G401 (cell line): Measurements from ENCODE around the gene S100A4. TPM values are rescaled to one million over a fixed set of nuclear protein-coding genes. Genes with fewer than 3 reads are reported as not detected.
A peak's percentile ranks its signal among the peaks of the same experiment; 100 is the strongest.
"Not testable (repeated sequence)": the region's sequence is repeated elsewhere in the genome, so short reads cannot be mapped to it uniquely, and the experiment has no call there.

Experiments
- DNase-seq: peaks from one replicate; pipeline ENCODE4 v3.0.0-alpha.2; 2015; ENCODE audit warnings: low spot score
- in situ Hi-C: cut with HindIII; loops from 2 replicates; pipeline ENCODE4 v1.10.0; 2016; ENCODE audit warnings: low sequenced_read_pairs, mixed read lengths
- total RNA-seq: library from RNA; depleted of rRNA; stranded (reverse); fragments of >200 nt; shearing (Covaris generic); gene quantifications from 2 replicates; pipeline ENCODE4 v1.2.3, GENCODE V29; 2014

The S100A4 gene
- total RNA-seq, 1 experiment from 2014 or later = 452 TPM

DNA sequence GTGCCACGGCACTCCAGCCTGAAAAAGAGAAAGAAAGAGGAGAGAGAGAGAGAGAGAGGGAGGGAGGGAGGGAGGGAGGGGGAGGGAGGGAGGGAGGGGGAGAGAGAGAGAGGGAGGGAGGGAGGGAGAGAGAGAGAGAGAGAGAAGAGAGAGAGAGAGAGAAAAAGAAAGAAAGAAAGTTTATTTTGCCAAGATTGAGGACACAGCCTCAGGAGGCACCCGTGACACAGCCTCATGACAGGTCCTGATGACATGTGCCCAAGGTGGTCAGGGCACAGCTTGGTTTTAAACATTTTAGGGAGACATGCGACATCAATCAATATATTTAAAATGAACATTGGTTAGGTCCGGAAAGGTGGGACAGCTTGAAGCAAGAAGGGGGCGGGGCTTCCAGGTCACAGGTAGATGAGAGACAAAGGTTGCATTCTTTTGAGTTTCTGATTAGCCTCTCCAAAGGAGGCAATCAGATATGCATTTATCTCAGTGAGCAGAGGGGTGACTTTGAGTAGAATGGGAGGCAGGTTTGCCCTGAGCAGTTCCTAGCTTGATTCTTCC is 25.4 kb downstream of the S100A4 start:
- in situ Hi-C loops, DNase-seq: not testable (repeated sequence)

GRCh38 chr1:153519242-153519641 is 26.4 kb downstream of the S100A4 start:
- in situ Hi-C loops = no loop called here
- no peak for DNase-seq

- DNase-seq = no peak
- in situ Hi-C loops = no loop called here
Observed at GRCh38 chr1:153515504-153516394, 29.9 kb downstream of the S100A4 start.

GRCh38 chr1:153513666-153514065 is 31.9 kb downstream of the S100A4 start:
- in situ Hi-C loops = no loop called here
- no peak for DNase-seq

GRCh38 chr1:153513023-153513422 is 32.6 kb downstream of the S100A4 start:
- DNase-seq = no peak
- in situ Hi-C loops = no loop called here

DNA sequence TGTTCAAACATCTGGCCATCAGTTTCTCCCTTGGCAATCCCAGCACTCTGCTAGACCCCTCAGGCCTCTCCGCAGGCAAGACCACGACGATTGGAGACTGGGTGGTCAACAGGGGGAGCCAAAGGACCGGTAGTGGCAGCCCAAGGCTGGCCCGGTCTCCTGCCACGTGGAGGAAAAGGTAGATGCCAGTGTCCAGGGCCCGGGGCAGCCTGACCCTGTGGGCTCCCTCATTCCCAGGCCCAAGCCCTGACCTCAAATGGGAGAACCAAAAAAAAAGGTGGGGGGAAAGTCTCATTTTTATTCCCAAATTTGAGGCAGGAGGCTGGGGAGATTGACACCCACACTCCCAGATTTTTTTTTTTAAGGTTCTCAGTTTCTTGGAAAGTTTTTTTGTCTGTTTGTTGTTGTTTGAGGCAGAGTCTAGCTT is 34.6 kb downstream of the S100A4 start:
- peak; percentile 82 for DNase-seq
- in situ Hi-C loops = no loop called here

- in situ Hi-C loops = no loop called here
- DNase-seq = no peak
Observed at GRCh38 chr1:153509729-153510354, 35.8 kb downstream of the S100A4 start.

GRCh38 chr1:153509036-153509435 is 36.6 kb downstream of the S100A4 start:
- in situ Hi-C loops = no loop called here
- DNase-seq = no peak

DNA sequence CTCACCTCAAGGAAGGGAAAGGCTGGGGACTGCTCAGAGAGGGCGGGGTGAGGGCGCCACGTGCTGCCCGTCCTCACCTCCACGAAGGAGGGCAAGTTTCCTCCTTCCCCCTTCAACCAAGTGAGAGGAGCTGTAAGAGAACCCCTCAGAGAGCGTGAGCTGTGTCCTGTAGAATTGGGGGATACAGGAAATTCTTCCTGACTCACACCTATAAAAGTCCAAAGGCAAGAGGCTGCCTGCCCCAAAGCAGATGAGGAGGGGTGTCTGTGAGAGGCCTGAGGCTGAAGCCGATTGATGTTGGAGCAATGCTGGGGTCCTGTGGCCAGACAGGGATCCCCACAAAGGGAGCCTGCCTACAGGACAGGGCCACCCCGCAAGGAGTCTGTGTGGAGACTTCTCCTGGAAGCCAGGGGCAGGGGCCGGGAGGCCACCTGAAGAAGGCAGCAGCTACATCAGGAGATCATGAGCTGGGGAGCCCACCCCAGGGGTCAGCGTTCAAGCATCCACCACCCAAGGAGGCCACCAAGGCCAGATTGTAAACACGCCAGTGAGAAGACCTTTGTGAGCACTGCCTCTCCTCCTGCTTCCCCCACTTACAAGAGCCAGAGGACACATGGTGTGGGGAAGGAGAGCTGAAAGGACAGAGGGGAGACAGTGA is 37.6 kb downstream of the S100A4 start:
- DNase-seq = no peak
- in situ Hi-C loops = no loop called here

DNA sequence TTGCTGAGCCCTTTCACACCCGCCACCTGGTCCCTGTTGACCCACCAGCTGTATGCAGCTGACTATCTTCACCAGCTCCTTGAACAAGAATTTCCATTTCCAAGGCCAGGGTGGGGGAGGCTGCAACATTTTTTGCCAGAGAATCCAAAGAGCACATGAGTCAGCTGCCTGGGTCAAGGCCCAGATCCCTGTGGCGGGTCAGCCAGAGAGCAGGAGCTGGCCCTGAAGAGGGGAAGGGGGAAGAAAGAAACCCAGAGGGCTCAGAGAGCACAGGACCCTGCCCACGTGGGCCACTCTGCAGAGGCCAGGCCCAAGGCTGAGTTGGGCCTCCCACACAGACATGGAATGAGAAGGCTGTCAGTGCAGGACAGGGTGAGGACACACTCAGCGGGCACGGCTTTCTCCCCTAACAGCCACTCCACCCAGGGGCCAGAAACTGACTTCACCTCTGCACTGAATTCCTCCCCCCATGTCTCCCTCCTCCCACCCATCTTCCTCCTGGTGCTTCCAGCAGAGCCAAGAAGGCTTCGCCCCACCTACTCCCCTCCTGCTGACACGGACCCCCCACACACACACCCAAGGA is 38.7 kb downstream of the S100A4 start:
- in situ Hi-C loops = no loop called here
- no peak for DNase-seq

DNA sequence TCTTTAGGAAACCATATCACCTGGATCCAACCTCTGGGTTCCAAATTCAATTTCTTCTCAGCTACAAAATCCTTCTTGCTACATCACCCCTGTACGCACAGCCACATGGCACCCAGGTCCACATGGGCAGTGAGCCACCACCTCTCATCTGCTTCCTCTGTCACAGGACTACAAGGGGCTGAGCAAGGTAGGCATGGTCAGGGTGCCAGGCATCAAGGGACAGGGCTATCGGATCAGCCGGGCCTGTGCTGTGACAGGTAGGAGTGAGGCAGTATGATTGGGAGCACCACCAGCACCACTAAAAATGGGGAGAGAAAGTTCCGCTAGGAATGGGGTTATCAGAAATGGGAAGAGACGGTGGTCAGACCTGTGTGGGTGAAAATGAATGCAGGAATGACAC is 39.2 kb downstream of the S100A4 start:
- DNase-seq = no peak
- in situ Hi-C loops = no loop called here

DNA sequence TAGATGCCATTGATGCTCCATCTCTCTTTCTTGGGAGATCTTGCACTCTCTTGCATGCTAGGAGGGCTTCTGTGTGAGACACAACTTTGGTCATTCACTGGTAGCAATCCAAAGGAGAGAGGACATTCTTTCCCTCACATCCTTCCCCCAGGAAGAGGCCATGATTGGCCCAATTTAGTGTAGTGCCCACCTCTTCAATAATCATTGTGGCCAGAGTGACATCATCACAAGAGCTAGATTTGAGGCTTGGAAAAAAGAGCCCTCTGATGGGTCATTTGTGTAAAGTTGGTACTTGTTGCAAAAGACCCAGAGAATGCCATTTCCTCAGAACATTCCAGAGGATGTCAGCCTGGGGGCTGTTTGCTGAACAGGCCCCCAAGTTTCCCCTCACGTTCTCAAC is 40.0 kb downstream of the S100A4 start:
- in situ Hi-C loops = no loop called here
- no peak for DNase-seq

- in situ Hi-C loops = no loop called here
- DNase-seq = no peak
Observed at GRCh38 chr1:153503766-153504165, 41.8 kb downstream of the S100A4 start.

DNA sequence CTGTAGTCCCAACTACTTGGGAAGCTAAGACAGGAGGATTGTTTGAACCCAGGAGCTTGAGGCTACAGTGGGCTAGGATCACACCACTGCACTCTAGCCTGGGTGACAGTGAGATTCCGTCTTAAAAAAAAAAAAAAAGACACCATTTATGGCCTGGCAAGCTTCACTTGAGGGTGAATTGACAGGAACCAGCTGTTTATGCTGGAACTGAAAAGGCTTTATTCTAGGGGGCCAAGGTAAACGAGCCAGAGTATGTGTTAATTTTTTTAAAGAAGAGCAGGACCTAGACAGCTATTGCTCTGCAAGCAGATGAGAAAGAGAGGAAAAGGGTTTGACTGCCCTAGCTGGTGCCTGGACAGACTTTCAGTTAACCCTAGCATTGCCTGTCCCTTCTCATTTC is 46.9 kb downstream of the S100A4 start:
- in situ Hi-C loops = no loop called here
- no peak for DNase-seq

DNA sequence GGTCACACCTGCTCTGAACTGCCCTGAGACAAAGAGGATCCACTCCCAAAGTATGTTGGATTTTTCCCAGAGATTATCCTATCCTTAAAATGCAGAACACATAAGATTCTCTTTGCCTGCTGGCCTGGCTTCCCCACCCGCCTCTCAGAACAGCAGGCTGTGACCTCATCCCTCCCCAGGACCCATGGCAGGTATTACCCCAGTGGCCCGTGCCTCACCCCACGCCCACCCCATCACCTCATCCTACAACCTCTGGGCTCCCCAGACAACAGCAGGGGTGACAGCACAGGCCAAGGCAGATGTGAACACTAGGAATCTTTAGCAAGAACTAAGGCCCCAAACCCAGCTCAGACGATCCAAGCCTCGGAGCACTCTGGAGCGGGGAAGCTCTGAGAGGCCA is 50.1 kb downstream of the S100A4 start:
- in situ Hi-C loops = no loop called here
- DNase-seq = no peak

DNA sequence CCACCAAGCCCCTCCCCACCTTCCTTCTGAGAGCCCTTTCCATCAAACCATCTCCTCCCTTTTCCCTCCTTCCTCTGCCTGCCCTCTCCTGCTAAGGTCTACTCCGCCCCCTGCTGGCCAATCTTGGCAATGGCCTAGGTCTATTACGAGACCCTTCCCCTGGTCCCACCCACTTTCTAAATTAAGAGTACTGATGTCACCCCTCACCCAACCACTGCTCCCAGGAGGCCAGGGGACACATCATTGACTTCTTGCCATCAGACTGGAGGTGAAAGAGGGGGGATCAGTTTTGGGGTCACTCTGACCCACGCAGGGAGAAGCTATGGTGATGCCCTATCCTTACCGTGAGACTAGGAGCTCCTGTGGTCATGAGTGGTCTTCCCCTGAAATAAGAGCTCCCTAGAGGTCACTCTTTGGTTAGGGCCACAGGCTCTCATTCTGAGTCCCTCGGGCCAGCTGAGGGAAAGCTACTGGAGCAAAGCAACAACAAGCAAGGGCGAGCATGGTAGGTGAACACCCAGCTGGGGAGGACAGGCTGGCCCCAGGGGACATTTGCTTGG is 50.5 kb downstream of the S100A4 start:
- peak; percentile 40 for DNase-seq
- in situ Hi-C loops = no loop called here
